Stimulated activated CD8-positive, alpha-beta memory T cell treated with anti-CD3 and anti-CD28 coated beads, Interleukin-4, amount 100 ng/mL, for 24 hours (primary cell): Measurements from ENCODE around the gene DNAH8.

Source experiments
- DNase-seq: peaks from one replicate; pipeline ENCODE4 v3.0.0-alpha.2; 2020; ENCODE audit warnings: low read depth

The DNAH8 gene

DNA sequence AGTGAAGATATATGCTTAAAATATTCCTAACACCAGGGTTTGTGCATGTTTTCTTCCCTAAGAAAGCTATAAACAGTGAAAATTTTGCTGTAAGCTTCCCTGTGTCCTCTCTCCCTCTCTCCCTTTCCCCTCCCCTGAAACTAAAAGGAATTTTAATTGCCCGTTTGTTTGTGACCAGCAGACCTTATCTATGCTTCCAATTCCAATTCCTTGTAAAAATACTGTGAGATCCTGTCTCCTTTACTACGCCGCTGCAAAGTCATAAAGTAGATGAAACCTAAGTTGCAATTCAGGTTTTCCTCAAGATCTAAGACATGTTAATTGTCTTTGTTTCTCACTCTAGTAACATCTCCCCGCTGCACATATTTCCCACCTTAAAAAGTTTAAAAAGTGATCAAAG lies 82.3 kb downstream of the DNAH8 start:
- no peak for DNase-seq

DNA sequence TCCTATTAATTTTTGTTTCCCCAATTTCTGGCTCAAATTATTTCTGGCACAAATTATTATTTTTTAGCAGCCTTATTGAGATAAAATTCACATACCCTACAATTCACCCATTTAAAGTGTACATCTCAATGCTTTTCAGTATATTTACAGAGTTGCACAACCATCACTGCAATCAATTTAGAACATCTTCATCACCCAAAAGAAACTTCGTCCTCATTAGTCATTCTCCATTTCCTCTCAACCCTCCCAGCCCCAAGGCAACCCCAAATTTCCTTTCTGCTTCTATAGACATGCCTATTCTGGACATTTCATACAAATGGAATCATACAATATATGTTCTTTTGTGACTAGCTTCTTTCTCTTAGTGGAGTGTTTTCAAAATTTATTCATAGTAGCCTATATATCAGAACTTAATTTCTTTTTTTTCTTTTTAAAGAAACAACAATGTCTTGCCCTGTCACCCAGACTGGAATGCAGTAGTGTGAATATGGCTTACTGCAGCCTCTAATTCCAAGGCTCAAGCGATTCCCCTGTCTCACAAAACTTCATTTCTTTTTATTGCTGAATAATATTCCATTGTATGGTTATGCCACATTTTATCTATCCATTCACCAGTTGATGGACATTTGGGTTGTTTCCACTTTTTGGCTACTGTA lies 84.5 kb downstream of the DNAH8 start:
- DNase-seq = no peak

DNA sequence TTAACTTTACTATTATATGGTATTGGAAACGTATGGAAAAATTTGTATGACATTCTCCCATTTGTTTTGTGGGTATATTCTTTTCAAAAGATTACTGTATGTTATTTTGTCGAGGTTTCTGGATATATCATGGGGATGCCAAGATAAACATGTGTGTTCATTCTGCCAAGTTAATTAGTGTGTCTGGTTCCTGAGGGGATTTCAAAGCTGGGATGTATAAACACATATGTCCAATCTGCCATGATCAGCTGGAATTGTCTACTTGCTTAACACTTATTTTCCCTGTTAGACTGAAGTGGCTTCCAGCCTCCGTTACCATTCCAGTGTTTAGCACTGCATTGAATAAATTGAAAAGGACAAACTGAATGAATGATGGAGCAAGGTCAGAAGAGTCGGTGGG lies 86.2 kb downstream of the DNAH8 start:
- no peak for DNase-seq

DNA sequence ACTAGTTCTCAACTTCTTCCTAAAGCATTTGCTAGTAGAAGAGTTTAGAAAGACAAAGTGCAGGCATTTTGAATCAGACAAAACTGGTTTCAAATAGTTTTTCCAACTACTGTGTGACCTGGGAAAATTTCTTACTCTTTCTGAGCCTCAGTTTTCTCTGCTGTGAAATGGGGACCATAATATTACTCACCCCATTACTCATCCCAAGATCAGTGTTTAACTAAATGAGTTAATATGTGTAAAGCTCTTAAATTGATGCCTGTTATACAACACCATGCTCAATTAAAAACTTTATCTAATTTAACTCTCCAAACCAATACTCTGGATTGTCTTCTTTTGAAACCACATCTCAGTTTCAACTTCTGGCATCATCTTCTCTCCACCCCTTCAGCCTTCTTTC lies 87.4 kb downstream of the DNAH8 start:
- no peak for DNase-seq

DNA sequence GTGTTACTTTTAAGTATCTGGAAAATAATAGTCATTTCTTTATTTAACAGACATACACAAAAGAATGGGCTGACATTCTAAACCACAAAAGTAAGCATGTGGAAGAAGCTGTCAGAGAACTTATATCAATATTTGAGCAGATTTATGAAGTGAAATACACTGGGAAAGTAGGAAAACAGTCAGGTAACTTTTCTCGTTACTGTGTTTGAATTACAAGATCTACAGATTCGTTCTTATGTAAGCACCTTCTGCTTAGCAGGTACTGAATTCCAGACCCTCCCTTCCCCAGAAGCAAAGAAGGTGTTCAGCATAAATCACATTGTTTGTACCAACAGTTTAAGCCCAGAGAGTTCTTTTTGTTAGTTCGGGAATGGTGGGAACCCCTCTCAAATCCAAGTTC lies 88.0 kb downstream of the DNAH8 start:
- no peak for DNase-seq

DNA sequence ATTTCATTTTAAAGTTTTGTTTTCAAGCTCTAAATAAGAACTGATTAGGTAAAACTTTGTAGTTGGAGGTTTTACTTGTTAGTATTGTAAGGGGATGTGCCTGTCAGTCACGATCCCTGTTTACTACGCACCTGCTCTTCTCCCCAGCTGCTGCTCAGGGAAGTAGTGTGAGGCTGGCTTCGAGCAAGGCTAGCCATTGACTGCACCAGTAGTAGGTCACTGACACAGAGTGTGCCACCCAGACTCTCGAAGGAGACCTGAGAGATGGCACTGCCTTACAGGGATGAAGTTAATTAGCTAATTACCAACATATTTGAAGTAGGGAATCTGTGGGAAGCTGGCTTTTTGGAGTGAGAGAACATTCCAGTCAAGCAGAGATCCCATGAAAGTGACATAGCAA lies 89.2 kb downstream of the DNAH8 start:
- no peak for DNase-seq

DNA sequence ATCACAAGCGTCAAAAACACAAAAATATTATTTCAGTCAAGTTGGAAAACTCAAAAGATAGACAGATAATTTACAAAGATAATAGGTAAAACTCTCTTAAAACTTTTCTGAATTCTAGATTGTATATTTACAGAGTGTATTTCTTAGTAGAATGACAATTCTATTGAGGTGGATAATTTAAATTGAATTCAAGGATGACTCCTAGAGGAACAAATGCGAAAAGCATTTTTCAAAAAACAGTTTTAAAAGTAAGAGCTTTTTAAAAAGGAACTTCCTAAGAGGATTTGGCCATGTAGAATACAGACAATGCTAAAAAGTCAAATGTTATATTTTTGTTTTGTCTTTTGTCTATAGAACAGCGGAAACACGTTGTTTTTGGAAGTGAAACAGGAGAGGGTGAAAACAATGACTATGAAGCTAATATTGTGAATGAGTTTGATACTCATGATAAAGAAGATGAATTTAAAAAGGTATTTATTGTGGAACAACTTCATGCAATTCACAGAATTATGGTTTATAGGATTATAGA lies 90.1 kb downstream of the DNAH8 start:
- no peak for DNase-seq

DNA sequence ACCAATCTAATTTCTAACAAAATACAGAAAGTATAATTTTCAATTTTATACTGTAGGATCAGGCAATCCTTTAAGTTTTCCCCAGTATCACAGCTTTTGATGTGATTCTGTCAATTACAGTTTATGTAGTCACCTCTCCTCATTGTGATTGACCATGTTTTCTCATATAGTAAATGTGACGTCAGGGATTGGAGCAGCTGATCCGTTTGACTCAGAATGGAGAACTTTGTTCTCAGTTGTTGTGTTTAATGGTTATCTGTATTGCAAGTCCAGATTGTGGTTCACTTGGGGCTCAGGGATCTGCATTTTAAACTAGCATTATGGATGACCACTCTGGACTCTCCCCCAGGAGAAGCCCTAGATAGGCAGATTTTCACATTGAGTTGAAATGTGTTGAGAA lies 90.6 kb downstream of the DNAH8 start:
- DNase-seq = no peak

DNA sequence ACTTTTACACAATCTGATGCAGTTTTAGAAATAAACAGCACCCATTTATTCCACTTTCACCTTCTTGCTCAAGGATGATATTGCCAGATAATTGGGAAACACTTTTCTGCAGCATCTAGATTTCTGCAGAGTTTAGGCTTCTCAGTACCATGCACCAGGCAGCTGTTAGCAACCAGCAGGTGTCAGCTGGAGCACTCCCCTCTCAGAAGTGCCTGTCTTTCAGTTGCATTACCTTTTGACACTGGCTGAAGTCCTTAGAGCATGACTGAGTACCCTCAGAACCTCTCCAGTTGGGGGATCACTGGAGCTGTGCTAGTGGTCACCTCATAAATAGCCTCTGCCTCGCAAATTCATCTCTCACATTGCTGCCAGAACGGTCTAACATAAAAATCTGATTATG lies 91.2 kb downstream of the DNAH8 start:
- no peak for DNase-seq

DNA sequence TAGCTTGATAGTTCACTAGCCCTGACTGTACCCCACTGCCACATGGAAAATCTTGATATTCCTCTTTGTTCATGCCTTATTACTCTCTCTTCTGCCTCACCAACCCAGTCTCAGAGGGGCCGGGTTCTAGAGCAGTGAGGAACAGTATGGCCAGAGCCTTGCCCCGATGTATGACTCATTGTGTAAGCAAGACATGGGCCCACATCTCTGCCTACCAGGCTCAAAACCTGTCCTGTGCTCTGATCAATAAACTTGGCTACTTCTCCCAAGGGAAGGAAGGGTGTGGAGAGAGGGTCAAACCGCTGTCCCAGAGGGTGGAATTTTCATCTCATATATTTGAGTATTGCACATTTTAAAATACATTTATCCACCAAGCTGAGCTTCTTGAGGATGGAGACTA lies 91.7 kb downstream of the DNAH8 start:
- no peak for DNase-seq

DNA sequence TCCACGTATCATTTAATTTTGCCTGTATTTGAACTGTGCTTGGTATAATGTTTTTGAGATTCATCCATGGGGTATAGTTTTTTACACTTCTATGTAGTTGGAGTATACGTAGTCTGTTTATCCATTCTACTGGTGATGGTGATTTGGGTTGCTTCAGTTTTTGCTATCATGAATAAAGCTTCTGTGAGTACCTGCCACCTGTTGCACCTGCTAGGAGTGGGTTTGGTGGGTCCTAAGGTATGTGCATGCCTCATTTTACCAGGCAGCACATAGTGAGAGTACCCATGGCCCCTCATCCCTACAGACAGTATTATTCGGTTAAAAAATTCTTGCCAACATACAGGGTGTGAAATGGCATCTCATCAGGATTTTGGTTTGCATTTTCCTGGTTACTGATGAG lies 92.9 kb downstream of the DNAH8 start:
- no peak for DNase-seq

DNA sequence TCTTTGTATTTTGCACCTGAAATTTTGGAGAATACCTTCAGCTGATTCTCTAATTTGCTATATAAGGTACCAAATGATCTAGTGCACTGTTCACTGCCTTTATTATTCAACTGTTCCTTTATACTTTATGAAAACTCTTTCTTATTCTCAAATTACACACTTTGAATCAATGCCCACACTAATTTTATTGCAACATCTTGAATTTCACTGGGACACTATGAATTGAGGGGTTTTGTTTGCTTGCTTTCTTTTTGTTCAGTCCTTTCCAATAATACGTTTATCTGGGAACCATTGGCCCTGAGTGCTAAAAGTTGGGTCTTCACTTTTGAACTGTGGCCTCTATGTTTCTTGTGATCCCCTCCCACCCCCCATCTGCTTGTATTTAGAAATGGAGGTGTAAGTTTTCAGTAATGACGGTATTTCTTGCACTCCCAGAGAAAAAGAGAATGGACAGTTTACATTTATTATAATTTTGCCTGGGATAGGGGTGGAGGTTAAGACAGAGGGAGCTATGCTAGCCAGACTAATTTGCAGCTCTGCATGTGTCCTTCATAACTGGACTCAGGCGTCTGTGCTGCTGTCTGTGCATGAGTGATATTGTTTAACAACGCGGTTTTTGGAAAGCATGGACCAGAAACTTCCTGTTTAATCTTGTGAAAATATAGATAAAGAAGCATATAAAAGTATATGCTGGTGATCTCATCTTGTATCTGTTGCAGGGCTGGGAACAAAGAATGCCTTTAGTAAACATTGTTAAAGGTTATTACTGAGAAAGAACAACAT lies 98.1 kb downstream of the DNAH8 start:
- no peak for DNase-seq

DNA sequence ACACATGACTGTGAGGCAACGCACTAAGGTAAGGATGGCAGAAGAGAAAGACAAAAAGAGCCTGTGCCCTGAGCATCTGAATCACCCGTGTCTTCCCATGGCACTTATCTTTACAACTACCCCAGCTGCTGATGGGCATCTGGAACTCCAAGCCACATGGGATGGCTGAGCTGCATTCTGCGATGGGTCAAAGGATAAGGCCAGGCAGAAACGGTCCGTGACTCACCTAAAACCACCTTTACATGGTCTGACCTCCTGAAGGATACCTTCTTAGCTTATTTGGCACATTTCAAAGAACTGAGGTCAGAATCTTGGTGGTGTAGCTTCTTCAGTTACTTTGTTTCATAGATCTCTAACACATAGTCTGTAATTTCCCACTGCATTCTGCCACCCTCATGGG lies 99.7 kb downstream of the DNAH8 start:
- no peak for DNase-seq

DNA sequence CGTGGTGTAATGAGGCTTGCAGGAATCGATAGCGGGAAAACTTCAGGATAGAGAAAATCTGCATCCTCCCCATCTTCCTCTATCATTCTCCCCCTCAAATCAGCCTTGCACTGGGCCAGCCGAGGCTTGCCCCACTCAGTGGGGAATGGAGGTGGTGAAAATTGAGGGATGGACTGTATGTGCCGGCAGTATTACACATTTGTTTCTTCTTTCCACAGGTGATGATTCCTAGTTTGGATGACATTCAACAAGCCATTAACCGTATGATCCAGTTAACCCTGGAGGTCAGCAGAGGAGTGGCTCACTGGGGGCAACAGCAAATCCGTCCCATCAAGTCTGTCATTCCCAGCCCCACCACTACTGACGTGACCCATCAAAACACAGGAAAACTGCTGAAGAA lies 100.1 kb downstream of the DNAH8 start:
- DNase-seq = no peak

DNA sequence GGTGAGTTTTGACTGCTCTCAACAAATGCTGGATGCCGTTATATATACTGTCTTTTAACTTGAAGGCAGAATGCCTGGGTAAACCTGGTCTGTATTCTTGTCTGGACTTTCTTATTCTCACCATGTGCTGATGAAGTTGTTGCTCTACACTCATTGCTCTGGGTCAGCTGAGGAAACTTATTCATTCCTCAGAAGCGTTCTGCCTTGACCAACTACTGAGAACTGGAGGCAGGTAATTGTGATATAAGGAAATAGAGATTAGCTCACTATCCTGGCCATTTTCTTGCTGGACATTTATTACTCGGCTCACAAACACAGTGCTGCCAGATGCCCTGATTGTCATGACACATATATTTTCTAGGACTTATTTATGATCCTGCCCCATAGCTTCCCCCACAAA lies 103.6 kb downstream of the DNAH8 start:
- DNase-seq = no peak

DNA sequence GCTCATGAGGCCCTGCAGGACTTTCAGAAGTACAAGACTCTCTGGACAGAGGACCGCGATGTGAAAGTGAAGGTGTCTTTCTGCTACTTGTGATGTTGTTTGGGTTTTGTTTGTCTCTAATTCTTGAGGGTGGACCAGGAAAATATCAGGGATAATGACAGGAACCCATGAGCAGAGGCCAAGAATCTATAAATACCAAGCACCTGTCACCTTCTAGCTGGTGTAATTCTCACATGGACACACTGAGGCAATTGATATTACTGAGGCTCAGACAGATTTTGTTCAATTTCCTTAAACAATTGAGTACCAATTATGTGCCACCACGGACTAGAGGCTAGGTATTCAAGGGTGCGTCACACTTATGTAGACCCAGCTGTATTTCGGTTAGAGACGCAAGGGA lies 107.9 kb downstream of the DNAH8 start:
- DNase-seq = no peak

DNA sequence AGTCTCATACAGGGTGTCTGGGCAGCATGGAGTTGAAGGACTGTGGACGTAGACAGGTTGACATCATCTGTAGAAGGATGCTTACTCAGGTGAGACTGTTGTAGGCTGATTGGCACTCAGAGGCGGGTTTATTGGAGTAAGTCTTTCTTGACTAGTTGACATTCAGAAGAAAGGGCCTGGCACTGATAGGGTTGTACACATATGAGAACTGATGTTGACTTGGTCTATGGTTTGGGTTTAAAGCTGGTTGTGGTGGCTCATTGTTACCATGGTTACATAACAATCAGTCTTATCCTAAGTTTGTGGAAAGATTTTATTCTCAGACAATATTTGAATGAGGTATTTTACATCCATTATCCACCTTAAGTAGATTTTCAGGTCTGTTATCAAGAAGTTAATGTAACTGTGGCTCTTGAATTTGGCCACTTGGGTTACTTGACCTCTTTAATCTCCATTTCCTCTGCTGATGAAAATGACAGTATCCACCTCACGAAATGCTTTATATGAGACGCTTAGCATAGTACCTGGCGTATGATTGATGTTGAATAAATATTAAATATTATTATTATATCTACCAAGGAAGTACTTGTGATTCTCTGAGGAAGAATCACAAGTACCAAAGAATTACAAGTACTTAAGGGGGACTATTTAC lies 109.3 kb downstream of the DNAH8 start:
- DNase-seq = no peak

DNA sequence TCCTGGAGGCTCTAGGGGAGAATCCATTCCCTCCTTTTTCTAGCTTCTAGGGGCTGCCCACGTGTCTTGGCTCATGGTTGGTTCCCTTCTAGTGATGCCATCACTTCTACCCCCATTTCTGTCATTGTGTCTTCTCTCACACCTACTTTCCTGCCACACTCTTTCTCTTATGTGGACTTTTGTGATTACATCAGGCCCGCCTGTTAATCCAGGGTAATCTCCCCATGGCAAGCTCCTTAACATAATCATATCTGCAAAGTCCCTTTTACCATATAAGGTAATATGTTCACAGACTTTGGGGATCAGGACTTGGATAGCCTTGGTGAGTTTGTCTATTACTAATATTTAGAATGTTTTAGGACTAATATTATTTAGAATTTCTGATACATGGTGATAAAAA lies 111.9 kb downstream of the DNAH8 start:
- DNase-seq = no peak

DNA sequence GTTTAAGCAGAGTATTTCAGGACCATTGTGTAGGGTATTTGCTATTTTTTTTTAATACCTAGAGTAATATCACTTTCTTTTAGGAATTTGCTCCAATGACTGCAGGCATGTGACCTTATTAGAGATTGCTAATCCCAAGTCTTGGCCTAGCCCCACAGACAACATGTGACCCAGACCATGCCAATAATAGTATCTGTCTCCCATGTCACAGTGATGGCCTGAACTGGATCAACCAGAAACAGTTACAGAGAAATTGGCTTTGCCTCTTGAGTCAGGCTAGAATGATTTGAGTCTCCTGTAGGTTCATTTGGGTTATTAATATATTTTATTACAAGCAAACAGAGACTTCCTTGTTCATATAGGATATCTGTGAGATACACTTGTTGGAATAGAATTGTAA lies 116.8 kb downstream of the DNAH8 start:
- DNase-seq = no peak

DNA sequence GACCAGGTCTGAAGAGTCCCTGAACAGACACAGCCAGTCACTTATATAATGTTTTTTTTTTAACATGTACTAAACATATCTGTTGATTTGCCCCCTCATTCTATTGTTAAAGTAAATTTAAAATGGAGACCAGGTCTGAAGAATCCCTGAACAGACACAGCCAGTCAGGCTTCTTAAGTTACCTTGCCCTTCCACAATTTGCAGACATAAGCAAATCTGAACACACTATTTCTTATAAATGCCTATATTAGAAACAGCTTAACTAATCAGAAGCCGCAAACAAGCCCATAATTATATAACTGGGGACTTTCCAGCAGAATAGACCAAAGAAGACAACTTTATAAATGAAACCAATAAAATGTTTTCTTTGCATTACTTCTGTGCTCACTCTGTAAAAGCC lies 118.2 kb downstream of the DNAH8 start:
- no peak for DNase-seq

DNA sequence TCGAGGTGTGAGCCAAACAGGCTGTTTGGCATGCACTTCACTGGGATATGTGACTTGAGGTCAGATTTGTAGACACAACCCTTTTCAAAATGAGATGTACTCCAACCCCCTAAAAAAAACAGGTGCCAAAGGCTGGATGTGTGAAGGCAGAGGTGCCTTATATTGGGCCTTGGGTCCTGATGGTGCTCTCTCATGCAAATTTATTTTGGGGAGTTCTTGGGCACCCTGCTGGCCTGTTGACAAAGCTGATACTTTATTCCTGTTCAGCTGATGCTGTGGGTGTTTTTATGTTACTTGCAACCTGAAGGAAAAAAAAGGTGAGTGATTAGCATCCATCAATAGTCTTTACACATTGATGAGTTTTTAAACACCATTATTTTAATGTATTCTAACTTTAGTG lies 121.5 kb downstream of the DNAH8 start:
- no peak for DNase-seq

DNA sequence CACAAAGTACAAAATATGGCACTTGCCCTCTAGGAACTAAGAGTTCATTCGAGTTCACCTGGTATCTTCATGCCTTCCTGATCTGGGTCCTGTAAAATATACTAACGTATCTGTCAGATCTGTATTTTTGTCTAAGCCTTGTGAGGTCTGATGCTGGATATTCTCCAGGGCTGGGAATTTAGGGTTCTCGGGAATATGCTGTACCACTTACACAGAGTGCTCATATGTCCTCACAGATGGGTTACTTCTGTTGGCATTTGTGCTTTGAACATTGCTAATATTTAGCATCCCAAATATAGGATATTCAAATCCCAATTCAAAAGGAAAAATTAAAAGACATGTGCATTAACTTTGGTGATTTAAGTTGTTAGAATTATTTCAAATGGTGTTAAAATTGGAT lies 122.0 kb downstream of the DNAH8 start:
- DNase-seq = no peak

DNA sequence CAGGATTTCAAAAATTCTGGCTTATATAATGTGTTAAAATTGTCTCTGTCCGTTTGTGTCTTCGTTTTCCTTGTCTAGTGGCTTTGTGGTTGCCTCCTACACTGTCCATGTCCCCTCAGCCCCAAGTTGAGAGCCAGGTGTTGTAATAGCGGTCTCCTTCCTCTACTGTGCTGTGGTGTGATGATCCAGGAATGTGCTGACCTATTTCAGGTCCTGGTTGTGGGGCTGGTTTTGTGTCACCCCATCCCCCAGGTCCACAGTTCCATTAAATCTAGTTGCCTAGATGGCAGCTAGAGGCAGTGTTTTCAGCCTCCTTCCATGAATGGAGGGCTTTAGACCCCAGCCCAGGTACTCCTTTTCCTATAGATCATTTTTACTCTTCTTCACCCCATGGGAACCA lies 128.7 kb downstream of the DNAH8 start:
- no peak for DNase-seq
